ENCODE results near the gene MEPE.

The MEPE gene

GRCh38 chr4:87865960-87866598 is 33.3 kb downstream of the MEPE start (continued):
- TF ChIP-seq ZBTB11 (tag by site-specific recombination; conservative IDR thresholded peaks at IDR 0.05; ENCODE audit: low read depth): no peak
- no peak for TF ChIP-seq ZNF677 (tag by site-specific recombination; IDR thresholded peaks at IDR 0.05)
- no peak for TF ChIP-seq ZEB2 (tag by site-specific recombination; IDR thresholded peaks at IDR 0.05)
- TF ChIP-seq ZNF701 (tag by site-specific recombination; IDR thresholded peaks at IDR 0.05): no peak
- TF ChIP-seq MZF1 (tag by site-specific recombination; IDR thresholded peaks at IDR 0.05; ENCODE audit: borderline replicate concordance): no peak
- no peak for TF ChIP-seq ZNF544 (tag by site-specific recombination; IDR thresholded peaks at IDR 0.05)
- TF ChIP-seq ZBTB44 (tag by site-specific recombination; IDR thresholded peaks at IDR 0.05): no peak
- no peak for TF ChIP-seq ZNF16 (tag by site-specific recombination; IDR thresholded peaks at IDR 0.05; ENCODE audit: low read depth)
- TF ChIP-seq ELK4 (IDR thresholded peaks at IDR 0.05; ENCODE audit: borderline replicate concordance, low read depth, low read length): no peak
- no peak for TF ChIP-seq ZNF639 (tag by site-specific recombination; IDR thresholded peaks at IDR 0.05)

- Histone ChIP-seq H3K36me3 (ENCODE audit: control insufficient read depth in 2 of 2, insufficient read depth in 1 of 2, low read length in 2 of 2) (no peaks in the 10 kb centered on the region), H3K27ac (ENCODE audit: extremely low read depth, low read depth, low read length) (no peak overlapping the region), H3K4me3 (ENCODE audit: low read depth, low read length) (no peak overlapping the region), H3K4me1 (ENCODE audit: control insufficient read depth, insufficient read depth, low read length) (no peaks in the 10 kb centered on the region), H3K9me3 (ENCODE audit: control insufficient read depth, insufficient read depth, low read depth, low read length) (no peaks in the 10 kb centered on the region)
- CTCF ChIA-PET: no interaction called here
- TF ChIP-seq ZNF654 (tag by site-specific recombination; IDR thresholded peaks at IDR 0.05; ENCODE audit: low read depth) (no peak), IKZF3 (tag by site-specific recombination; IDR thresholded peaks at IDR 0.05) (no peak), TCF7L2 (IDR thresholded peaks at IDR 0.05; ENCODE audit: borderline replicate concordance, low read depth, low read length) (no peak), ZNF335 (tag by site-specific recombination; conservative IDR thresholded peaks at IDR 0.05) (no peak), ZNF26 (tag by site-specific recombination; IDR thresholded peaks at IDR 0.05) (no peak), KLF7 (tag by site-specific recombination; IDR thresholded peaks at IDR 0.05; ENCODE audit: borderline replicate concordance) (no peak), SALL2 (tag by site-specific recombination; IDR thresholded peaks at IDR 0.05; ENCODE audit: borderline replicate concordance) (no peak), ZNF133 (tag by site-specific recombination; IDR thresholded peaks at IDR 0.05) (no peak), ATF2 (tag by site-specific recombination; IDR thresholded peaks at IDR 0.05; ENCODE audit: low read depth) (no peak), ZFP37 (tag by site-specific recombination; IDR thresholded peaks at IDR 0.05) (no peak), KLF1 (tag by site-specific recombination; IDR thresholded peaks at IDR 0.05) (no peak), SCRT2 (tag by site-specific recombination; IDR thresholded peaks at IDR 0.05) (no peak), ZBTB21 (tag by site-specific recombination; IDR thresholded peaks at IDR 0.05) (no peak), ZNF132 (tag by site-specific recombination; IDR thresholded peaks at IDR 0.05; ENCODE audit: borderline replicate concordance) (no peak), ZNF10 (tag by site-specific recombination; IDR thresholded peaks at IDR 0.05) (no peak)
- POLR2A ChIA-PET: no interaction called here
Measured at GRCh38 chr4:87868522-87868921, 35.8 kb downstream of the MEPE start.

All from HEK293 (cell line).